HG03520 (cell line): ENCODE measurements around the gene FPR2.

Experiments used
- ATAC-seq: cut with Tn5 transposase; IDR thresholded peaks from one replicate; pipeline ENCODE4 v1.9.1; 2021; ENCODE audit warnings: mild to moderate bottlenecking, moderate library complexity; ENCODE audit not compliant: unreplicated experiment

The FPR2 gene

DNA sequence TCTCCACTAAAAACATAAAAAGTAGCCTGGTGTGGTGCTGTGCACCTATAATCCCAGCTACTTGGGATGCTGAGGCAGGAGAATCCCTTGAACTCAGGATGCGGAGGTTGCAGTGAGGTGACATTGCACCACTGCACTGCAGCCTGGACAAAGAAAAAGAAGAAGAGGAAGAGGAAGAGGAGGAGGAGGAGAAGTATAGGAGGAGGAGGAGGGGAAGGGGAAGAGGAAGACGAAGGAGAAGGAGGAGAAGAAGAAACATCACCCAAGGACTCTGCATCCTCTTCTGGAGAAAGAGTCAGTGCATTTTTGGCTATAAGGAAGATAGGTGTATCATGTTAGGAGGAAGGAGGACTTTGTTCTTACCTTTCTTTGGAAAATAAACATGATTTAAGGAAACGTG, 21.0 kb downstream of the FPR2 start:
- ATAC-seq: no peak

DNA sequence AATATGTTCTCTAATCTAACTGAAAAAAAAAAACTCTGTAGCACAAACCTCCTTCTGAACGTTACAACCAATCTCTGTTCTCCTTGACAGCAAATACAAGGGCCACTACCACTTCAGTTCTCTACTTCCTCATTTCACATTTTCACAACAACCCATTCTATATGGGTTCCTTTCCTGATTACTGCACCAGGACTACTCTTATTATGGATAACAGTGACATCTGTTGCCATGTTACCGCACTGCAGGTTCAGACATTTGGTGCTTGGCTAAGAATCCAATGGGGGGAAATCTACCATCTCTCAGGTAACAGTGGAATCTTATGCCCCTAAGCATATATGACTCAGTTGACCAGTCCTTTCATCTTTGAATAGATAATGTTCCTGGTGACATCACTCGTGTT, 22.4 kb downstream of the FPR2 start:
- no peak for ATAC-seq

DNA sequence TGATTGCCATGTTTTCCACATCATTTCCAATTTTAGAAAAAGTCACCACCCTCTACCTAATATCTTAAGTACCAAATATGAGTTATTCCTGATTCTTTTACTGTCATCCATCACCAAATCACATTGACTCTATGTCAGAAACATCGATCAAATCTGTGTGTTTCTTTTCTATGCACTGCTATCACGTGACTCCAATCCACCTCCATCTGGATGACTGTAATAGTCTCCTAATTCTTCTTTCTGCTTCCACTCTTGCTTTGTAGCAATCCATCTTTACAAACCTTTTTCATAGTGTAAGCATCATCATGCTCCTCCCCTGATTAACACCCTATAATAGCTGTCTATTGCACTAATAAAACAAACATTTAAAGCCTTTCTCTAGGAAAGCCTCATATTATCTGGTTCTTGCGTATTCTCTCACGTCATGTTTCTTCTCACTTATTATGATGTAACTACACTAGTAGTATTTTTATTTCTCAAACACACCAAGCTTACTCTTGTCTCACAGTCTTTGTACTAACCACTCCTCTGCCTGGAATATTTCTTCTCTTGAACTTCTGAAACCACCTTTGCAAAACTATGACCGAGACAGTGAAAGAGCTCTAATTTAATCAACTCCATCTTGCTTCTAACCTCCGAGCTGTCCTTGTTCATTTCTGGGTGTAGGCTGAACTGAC, 23.3 kb downstream of the FPR2 start:
- ATAC-seq: no peak

DNA sequence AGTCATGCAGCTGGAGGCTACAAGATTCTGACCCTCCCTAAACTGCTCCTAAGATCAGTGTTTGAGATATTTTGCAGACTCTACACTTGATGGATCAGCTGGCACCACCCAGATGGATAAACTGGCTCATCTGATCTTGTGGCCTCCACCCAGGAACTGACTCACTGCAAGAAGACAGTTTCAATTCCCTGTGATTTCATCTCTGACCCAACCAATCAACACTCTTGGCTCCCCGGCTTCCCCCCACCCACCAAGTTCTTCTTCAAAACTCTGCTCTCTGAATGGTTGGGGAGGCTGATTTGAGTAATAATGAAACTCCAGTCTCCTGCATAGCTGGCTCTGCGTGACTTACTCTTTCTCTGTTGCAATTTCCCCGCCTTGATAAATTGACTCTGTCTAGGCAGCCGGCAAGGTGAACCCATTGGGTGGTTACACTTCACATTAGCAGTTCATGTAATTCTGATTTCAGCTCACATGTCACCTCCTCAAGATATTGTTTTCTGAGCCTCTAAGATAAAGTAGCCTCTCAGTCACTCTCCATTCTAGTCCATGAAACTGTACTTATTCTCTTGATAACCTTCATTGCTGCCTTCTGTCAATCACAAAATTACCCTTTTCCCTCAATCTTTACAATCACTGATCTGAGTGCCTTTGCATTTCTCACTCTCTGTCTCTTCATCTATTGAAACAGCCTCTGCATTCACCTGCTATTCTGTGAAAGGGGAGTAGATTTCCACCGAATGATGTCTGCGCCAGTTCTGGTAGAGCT, 24.1 kb downstream of the FPR2 start:
- ATAC-seq: no peak

DNA sequence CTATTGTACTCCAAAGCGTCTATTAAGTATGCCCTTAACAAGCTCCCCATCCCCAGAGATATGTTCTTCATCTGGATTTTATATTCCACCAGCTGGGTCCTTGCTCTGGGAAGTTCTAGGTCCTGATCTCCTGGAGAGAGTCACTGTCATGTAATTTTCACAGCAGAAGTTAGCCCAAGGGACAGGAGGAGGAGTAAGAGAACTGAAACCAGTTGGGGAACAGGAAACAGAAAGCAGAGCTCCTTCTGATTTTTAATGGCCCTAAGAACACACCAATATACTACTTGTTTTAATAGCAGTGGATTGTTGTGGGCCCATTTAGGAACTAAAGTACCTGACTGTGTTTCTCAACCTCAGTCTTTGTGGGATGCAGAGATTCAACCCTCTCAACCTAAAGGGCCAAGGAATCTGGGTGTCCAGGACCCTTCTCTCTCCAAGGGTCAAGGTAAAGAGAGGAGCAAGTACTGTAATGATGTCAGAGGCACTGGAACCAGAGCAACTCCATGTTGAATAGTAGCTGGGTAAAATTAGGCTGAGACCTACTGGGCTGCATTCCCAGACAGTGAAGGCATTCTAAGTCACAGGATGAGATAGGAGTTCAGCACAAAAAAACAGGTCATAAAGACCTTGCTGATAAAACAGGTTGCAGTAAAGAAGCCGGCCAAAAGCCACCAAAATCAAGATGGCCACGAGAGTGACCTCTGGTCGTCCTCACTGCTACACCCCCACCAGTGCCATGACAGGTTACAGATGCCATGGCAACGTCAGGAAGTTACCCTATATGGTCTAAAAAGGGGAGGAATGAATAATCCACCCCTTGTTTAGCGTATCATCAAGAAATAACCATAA, 25.9 kb downstream of the FPR2 start:
- no peak for ATAC-seq

DNA sequence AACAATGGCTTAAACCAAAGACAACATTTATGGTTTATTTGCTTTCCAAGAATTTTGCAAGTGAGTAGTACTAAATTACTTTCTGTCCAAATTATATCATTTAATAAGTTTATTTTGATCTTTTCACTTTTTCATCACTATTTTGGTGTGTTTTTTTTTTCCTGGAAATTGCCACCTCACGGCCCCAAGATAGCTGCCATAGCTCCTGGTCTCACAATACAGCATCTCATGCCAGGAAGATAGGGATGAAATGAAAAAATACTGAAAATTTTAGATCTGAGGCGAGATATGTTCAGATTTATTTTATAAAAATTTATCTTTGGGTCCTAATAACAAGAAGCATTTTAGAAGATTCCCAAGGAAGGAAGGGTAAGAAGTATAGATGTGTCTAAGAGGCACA, 27.0 kb downstream of the FPR2 start:
- ATAC-seq: no peak

DNA sequence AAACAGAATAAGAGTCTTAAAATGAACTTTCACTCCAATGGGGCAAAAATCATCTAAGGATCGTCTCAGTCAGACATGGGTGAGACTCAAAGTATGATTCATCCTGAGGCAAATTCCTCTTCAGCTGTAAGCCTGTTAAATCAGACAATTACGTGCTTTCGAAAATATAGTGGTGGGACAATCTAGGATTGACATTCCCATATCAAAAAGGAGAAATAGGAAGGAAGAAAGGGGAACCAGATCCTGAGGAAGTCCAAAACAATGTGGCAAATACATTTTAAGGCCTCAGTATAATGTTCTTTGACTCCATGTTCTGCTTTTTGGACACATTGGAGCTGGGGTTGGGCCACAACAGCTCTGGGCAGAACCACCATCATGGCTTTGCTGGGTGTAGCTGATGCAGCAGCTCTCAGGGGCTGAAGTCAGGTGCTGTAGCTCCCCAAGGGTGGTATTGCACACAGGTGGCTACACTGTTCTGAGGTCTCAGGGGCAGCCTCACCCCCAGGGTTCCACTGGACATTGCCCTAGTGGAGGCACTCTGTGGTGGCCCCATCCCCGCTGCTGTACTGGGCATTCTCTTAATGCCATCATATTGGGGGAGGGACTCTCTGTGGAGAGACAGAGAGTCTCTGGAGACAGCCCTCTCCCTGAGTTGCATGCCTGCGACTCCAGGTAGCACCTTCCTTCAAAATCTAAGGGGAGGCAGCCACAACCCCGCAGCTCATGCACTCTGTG, 28.2 kb downstream of the FPR2 start:
- ATAC-seq: no peak

DNA sequence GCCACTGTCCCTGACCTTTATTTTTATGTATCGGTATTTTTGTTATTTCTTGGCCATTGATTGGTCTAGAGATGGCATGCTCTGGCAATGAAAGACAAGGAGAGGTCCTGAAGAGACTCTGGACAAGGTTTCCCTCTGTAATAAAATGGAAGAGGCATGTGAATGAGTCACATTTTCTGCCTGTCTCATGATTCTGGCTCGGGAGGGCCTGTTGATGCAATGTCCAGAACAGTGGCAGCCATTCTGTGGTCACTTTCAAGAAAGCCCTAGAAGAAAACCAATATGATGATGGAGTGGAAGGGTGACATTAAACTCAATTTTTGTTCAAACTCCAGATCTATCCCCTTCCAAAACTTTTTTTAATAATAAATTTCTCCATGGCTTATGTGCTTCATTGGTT, 32.0 kb downstream of the FPR2 start:
- no peak for ATAC-seq

DNA sequence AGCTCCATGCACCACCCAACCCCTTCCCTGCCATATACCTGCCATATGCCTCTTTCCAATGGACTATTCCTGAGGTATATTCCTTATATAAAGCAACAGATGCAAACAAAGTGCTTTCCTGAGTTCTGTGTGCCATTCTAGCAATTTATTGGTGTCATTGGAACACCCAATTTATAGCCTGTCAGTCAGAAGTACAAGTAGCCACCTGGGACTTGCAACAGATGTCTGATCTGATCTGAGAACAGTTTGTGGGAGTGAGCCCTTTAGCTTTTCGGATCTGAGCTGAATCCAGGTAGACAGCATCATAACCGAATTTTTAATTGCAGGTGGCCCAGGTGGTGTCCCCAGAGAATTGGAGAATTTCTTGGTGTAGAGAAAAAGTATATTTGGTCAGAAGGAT, 33.0 kb downstream of the FPR2 start:
- no peak for ATAC-seq

DNA sequence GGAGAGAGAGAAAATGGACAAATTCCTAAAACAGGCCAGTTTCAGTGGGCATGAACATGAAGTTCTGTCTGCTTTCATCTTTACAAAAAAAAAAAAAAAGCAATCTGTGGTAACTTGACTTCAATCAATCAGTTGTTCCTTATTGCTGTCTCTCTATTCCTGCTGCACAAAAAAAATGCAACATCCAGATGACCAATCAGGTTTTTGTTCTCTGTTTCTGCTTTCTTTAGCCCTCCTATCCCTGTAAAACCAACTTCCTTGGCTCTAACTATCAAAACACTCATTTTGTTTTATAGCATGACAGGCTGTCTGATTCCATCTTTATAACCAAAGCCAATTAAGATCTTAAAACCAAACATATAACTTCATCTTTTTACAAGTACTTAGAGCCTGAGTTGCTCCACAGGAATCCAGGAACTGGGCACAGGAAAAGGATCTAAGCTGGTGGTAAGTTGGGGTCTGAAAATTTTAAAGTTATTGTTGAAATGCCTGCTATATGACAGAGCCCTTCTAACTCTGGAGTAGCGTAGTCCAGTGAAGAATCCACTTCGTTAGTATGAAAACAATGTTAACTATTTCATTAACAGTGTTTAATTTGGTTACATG, 34.0 kb downstream of the FPR2 start, which contains the start of gene FPR3:
TSS of gene FPR3 (plus strand) at position 273 of the 606 bp plus-strand sequence. CDS start 28,592 bp downstream, outside the sequence.
- ATAC-seq: no peak

DNA sequence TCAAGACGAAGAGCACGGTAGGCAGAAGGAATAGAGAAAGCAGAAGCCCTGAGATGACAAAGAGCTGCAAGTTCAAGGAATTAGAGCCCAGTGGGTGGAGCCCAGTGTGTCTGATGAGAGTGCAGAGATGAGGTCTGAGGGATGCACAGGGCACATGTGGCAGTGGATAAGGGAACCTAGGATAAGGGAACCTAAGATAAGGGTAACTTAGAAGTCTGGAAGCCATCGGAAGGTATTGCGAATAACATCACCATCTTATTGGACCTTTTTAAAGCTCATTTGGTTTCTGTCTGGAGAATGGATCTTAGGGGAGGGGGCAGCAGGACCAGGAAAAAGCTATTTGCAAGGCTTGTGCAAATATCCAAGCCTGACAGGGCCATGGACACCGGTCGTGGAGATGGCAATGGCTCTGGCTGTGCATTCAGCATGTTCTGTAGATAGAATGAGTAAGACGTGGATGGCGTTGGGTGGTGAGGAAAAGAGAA, 35.3 kb downstream of the FPR2 start:
- no peak for ATAC-seq

DNA sequence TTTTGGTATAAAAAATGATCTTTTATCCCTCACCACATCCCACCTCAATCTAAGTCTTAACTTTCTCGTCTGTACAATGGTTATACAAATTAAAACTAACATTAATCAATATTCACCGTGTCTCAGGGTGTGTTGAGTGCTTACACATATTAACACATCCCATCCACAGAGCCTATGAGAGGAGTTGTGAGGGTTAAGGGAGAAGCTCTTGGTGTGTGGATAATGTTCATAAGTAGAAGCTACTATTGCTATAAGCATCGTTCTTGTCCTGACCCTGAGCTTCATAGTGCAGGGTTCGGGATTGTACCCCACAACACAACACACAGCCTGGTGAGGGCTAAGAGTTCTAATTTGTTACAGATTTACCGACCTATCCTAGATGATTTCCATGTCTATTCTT, 36.5 kb downstream of the FPR2 start:
- no peak for ATAC-seq

DNA sequence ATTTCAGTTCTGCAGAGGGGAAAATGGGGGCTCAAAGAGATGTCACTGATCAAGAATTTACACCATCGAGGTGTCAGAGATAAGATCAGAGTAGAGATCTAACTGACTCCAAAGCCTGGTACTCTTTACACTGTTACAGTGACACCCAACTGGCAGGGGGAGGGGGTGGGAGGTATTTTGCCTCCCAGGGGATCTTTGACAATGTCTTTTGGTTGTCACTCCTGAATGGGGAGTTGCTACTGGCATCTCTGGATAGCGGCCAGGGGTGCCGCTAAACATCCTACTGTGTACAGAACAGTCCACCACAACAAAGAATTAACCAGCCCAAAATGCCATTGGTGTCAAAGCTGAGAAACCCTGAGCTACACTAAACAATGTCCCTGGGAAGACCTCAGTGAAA, 37.1 kb downstream of the FPR2 start:
- no peak for ATAC-seq

DNA sequence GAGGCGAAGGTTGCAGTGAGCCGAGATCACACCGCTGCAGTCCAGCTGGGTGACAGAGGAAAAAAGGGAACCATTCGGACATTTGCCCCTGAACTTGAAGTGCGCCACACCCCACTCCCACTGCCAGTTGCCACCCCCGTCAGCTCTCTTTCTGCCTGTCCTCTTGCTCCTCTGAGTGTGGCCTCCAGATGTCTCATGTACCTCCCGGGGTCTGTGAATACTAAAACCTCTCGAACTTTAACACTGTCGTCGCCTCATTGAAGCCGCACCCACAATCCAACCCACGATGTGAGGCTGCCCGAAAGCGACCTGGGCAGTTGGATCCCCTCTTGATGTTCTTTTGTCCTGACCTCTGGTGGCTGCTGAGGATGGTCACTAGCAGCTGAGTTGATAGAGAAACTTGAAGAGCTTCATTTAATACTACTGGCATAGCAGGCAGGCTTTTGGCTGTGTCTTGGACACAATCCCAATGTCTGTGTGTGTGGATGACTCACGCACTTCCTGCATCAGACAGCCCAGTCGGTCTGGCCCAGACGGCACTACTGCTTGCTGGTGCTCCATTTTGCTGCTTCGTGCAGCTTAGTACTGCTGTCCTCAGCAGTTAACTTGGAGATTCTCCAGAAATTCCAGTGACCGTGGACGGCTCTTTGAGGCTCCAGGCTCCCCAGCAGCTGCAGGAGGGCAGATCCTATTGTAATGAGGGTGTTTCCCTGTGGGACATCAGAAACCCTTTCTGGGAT, 38.2 kb downstream of the FPR2 start:
- ATAC-seq: no peak

DNA sequence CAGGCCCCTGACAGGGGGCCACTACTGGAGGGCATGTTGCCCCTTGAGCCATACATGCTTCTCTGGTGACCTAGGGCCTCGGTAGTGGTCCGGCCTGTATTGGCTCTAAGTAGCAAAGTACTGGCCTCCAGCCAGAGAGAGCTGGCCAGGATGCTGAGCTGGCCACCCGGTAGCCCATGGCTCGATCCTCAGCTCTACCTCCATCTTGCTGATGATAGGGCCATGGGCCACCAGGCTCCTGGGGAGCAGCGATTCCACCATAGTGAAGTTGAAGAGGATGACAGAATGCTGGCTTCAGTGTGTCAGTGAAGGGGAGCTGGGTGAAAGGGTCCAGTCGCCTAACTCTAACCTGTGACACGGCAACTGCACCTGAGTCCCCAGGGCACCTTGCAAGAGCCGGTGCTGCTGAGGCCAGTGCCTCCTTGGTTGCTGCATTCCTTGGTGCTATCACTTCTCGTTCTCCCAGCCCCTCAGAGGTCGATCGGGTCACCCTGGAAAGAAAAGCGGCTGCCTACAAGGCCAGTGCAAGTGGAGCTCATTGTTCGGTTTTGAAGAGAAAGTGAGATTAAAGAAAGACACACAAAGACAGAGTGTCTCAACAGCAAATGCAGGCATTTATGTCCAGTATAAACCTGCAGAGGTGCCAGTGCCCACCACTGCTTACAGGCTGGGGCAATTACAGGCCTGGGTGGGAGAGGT, 38.9 kb downstream of the FPR2 start:
- ATAC-seq: no peak

DNA sequence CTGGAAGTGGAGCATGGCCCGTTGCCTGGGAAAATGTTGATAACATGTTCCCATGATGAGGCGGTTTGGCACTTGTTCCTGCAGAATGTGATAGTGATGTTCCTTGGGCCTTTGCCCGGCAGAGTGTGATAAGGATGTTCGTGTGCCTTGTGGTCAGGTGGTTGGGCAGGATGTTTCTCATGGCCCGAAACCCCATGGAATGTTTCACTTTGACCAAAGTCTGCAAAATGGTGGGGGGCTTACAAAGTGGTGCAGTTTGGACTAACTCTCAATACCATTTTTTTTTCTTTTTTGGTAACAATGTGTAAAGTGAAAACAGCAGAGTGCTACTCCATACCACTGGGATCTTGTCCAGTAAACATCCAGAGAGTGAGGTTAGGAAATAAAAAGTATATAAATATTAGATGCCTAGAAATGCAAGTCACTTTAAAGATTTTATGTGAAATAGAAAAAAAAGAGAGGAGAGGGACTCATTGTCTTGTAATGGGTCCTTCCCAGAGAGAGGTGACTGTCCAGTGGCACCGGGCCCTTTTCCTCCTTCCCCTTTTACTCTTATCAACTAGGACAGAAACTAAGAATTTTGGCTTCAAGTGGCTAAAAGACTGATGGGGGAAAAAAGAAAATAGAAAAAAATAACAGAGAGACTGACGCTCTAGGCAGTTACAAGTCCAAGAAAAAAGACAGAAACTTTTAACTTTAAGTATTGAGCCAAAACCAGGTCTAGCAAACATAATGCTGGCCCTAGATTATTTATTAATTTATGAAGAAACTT, 39.7 kb downstream of the FPR2 start:
- no peak for ATAC-seq

DNA sequence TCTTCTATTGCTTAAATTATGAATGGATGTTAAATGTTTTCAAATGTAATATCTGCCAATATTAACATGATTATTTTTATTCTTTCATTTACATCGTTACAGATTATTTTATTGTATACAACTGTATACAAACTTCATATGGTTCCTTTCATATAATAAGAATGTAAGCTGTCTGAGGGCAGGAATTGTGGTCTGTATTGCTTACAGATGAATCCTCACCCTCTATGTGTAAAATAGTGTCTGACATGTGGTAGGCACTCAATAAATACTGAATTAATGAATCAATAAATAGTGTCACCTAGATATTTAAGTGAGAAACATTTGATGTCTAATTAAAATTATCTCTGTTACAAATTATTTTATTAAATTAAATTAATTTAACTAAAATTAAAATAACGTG, 41.8 kb downstream of the FPR2 start:
- no peak for ATAC-seq

DNA sequence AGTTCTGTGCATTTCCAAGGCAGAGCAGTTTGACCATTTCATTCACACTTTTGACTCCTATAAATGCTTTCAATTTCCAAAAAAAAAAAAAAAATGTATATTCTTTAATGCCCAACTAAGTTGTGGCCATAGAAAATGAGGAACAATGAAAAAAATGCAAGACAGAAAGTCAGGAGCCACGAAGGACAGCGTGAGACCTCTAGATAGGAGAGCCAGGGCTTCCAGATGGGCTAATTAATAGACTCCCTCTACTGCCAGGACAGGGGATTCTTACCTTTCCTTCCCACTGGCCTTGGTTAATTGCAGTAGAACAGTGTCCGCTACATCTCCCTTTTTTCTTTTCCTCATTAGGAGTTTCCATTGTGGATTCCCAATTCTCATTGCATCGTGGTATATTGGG, 42.5 kb downstream of the FPR2 start:
- no peak for ATAC-seq
